KMS-11 (cell line): Measurements from ENCODE around the gene B4GALNT3.

Experiments
- H2AFZ ChIP-seq: fragments of 200-600 bp; sonication (generic); 2 replicates; pipeline ENCODE4 v1.6.1; 2016; ENCODE audit warnings: antibody characterized with exemption, mixed run types, low read depth
- H3K27ac ChIP-seq: fragments of 200-600 bp; sonication (generic); 2 replicates; pipeline ENCODE4 v1.6.1; 2016; ENCODE audit warnings: mild to moderate bottlenecking, mixed run types
- H3K27me3 ChIP-seq: fragments of 200-600 bp; sonication (generic); 2 replicates; pipeline ENCODE4 v1.6.1; 2017; ENCODE audit warnings: mild to moderate bottlenecking, low read depth, mixed run types, moderate library complexity; ENCODE audit not compliant: insufficient read depth
- H3K36me3 ChIP-seq: fragments of 200-600 bp; sonication (generic); 2 replicates; pipeline ENCODE4 v1.6.1; 2017; ENCODE audit warnings: mild to moderate bottlenecking, mixed run types; ENCODE audit not compliant: insufficient read depth
- H3K4me1 ChIP-seq: fragments of 200-600 bp; sonication (generic); 2 replicates; pipeline ENCODE4 v1.6.1; 2016; ENCODE audit warnings: mild to moderate bottlenecking, low read depth, mixed run types; ENCODE audit not compliant: poor library complexity, severe bottlenecking
- H3K4me2 ChIP-seq: fragments of 200-600 bp; sonication (generic); 2 replicates; pipeline ENCODE4 v1.7.0; 2016; ENCODE audit warnings: mild to moderate bottlenecking, mixed run types
- H3K4me3 ChIP-seq: fragments of 200-600 bp; sonication (generic); IDR thresholded peaks from 2 replicates; pipeline ENCODE4 v1.6.1; 2017; ENCODE audit warnings: low read depth, low read length, mixed read lengths; ENCODE audit not compliant: insufficient read depth
- H3K79me2 ChIP-seq: fragments of 200-600 bp; sonication (generic); 2 replicates; pipeline ENCODE4 v1.6.1; 2016; ENCODE audit warnings: low read depth, mixed run types; ENCODE audit not compliant: insufficient read depth
- H3K9ac ChIP-seq: fragments of 200-600 bp; sonication (generic); 2 replicates; pipeline ENCODE4 v1.6.1; 2016; ENCODE audit warnings: mild to moderate bottlenecking, mixed run types
- H4K20me1 ChIP-seq: fragments of 200-600 bp; sonication (generic); 2 replicates; pipeline ENCODE4 v1.6.1; 2016; ENCODE audit warnings: mild to moderate bottlenecking, mixed run types; ENCODE audit not compliant: insufficient read depth
- CTCF ChIP-seq: fragments of 200-600 bp; sonication (generic); conservative IDR thresholded peaks from 2 replicates; pipeline ENCODE4 v1.6.1; 2017; ENCODE audit warnings: low read depth, mild to moderate bottlenecking, antibody characterized with exemption, low read length, moderate library complexity, mixed read lengths

B4GALNT3 gene

GRCh38 chr12:442235-442884 is 17.4 kb upstream of the B4GALNT3 start:
- Histone ChIP-seq H3K9ac (no peak overlapping the region), H3K4me1 (no peaks in the 10 kb centered on the region), H4K20me1 (no peaks in the 10 kb centered on the region), H3K79me2 (no peaks in the 10 kb centered on the region), H3K27me3 (no peaks in the 10 kb centered on the region), H3K36me3 (no peaks in the 10 kb centered on the region), H3K27ac (no peak overlapping the region), H3K4me3 (no peak overlapping the region), H3K4me2 (no peak overlapping the region), H2AFZ (no peak overlapping the region)
- TF ChIP-seq CTCF = peak; percentile 67

GRCh38 chr12:447141-447540 is 12.6 kb upstream of the B4GALNT3 start:
- Histone ChIP-seq H3K27ac (no peak overlapping the region), H3K9ac (no peak overlapping the region), H3K27me3 (no peaks in the 10 kb centered on the region), H3K4me3 (no peak overlapping the region), H3K79me2 (no peaks in the 10 kb centered on the region), H3K36me3 (no peaks in the 10 kb centered on the region), H3K4me1 (no peaks in the 10 kb centered on the region), H2AFZ (no peak overlapping the region), H4K20me1 (no peaks in the 10 kb centered on the region), H3K4me2 (no peak overlapping the region)
- no peak for TF ChIP-seq CTCF

- Histone ChIP-seq H3K4me1 (peaks cover 6% of the 10 kb centered on the region), H3K9ac (no peak overlapping the region), H2AFZ (no peak overlapping the region), H3K27me3 (no peaks in the 10 kb centered on the region), H3K4me3 (no peak overlapping the region), H3K36me3 (no peaks in the 10 kb centered on the region), H3K79me2 (no peaks in the 10 kb centered on the region), H3K27ac (no peak overlapping the region), H4K20me1 (no peaks in the 10 kb centered on the region), H3K4me2 (no peak overlapping the region)
- TF ChIP-seq CTCF = no peak
Observed at GRCh38 chr12:449203-449602, 10.5 kb upstream of the B4GALNT3 start.

DNA sequence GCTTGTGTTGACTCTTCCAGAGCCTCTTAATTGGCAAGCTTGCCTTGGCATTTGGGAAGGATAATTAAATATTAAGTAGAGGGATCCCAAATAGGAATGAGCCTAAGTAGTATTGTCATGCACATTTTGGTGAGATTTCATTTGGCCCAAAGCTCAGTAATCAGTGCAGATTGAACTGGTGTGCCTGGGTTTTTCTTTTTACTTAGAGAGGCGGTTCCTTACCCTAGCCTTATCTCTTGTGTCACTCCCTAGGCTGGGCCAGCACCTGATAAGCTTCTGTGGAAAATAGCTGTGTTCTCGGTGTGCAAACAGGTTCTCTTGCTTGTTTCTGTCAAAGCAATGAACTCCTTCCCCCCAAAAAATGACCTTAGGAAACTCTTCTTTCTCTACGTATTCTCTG is 9.3 kb upstream of the B4GALNT3 start:
- H3K27me3 ChIP-seq = no peaks in the 10 kb centered on the region
- H4K20me1 ChIP-seq = no peaks in the 10 kb centered on the region
- peaks cover 6% of the 10 kb centered on the region for H3K4me1 ChIP-seq
- H3K4me2 ChIP-seq = no peak overlapping the region
- H3K4me3 ChIP-seq = no peak overlapping the region
- TF ChIP-seq CTCF = no peak
- no peaks in the 10 kb centered on the region for H3K36me3 ChIP-seq
- H2AFZ ChIP-seq = no peak overlapping the region
- no peak overlapping the region for H3K9ac ChIP-seq
- no peak overlapping the region for H3K27ac ChIP-seq
- no peaks in the 10 kb centered on the region for H3K79me2 ChIP-seq
